K562 (cell line): Measurements from ENCODE around the gene AHSP. TPM values are rescaled to one million over a fixed set of nuclear protein-coding genes. Genes with fewer than 3 reads are reported as not detected.

ENCODE experiments used
- ATAC-seq: fragments of 200-7000 bp; cut with Tn5 transposase; 3 replicates; pipeline ENCODE4 v1.9.1; 2020; ENCODE audit warnings: moderate library complexity
- BruUV-seq: library from RNA; stranded (reverse); fragments of 400-500 nt; replicated peaks from 2 replicates; lab custom pipeline; 2021; lab: Mats Ljungman, UMichigan
- CTCF ChIA-PET: fragments of 300-600 bp; formaldehyde crosslinking; extraction: SDS; loops from one replicate; lab custom pipeline; 2021; ENCODE audit warnings: low intra/inter-chr PET ratio; lab: Yijun Ruan, JAX
- POLR2A ChIA-PET: fragments of 300-600, 350-650 bp; sonication (Branson Sonifier 250); formaldehyde crosslinking; extraction: SDS; loops from one replicate; lab custom pipeline; 2021; ENCODE audit warnings: antibody characterized with exemption, inconsistent platforms; lab: Yijun Ruan, JAX
- DNase-seq, 4 experiments: peaks; one replicate each; pipeline versions ENCODE4 v3.0.0 to v3.0.0-alpha.2; 2011 to 2018; ENCODE audit warnings: low spot score in 3 of 4, mixed read lengths in 3 of 4; ENCODE audit errors: extremely low read depth in 1 of 4
- FAIRE-seq: peaks from 2 replicates; lab custom pipeline; 2011; peaks lifted over from hg19 to GRCh38; lab: Jason Lieb, UNC
- H2AFZ ChIP-seq: 2 replicates; pipeline ENCODE4 v1.6.0; 2011; ENCODE audit warnings: low read depth, low read length, control low read depth, inconsistent platforms
- H3K27ac ChIP-seq: fragments of 200-600 bp; 3 replicates; pipeline ENCODE4 v1.8.0; 2011; ENCODE audit warnings: low read depth, mild to moderate bottlenecking, control low read depth, inconsistent platforms, low read length, moderate library complexity, mixed read lengths; ENCODE audit errors: extremely low read depth
- H3K27me3 ChIP-seq, 2 experiments: fragments of 300-600 bp in 1 of 2; 2 replicates in 1 of 2; 3 replicates in 1 of 2; pipeline versions ENCODE4 v1.6.0 to v1.8.0; 2011; ENCODE audit warnings: inconsistent platforms in 2 of 2, low read length in 2 of 2, mild to moderate bottlenecking in 1 of 2, mixed read lengths in 1 of 2, moderate library complexity in 1 of 2; ENCODE audit not compliant: control insufficient read depth in 2 of 2, insufficient read depth in 2 of 2
- H3K36me3 ChIP-seq: fragments of 300-600 bp; 3 replicates; pipeline ENCODE4 v1.8.0; 2011; ENCODE audit warnings: mild to moderate bottlenecking, low read length, inconsistent platforms; ENCODE audit not compliant: control insufficient read depth, insufficient read depth
- H3K4me1 ChIP-seq, 2 experiments: fragments of 200-600 bp in 1 of 2; replicated peaks in 1 of 2; 2 replicates in 1 of 2; 3 replicates in 1 of 2; pipeline versions ENCODE4 v1.5.1 to v1.8.0; 2011; ENCODE audit warnings: inconsistent platforms in 2 of 2, low read length in 2 of 2, mild to moderate bottlenecking in 1 of 2, mixed read lengths in 1 of 2, moderate library complexity in 1 of 2; ENCODE audit not compliant: control insufficient read depth in 2 of 2, insufficient read depth in 2 of 2
- H3K4me2 ChIP-seq: 2 replicates; pipeline ENCODE4 v1.6.1; 2011; ENCODE audit warnings: low read length, control low read depth, inconsistent platforms, mixed read lengths; ENCODE audit not compliant: insufficient read depth
- H3K4me3 ChIP-seq: fragments of 200-600 bp; sonication (generic), shearing (Covaris generic); 2 replicates; pipeline ENCODE4 v1.5.1; 2016; ENCODE audit warnings: control low read depth, inconsistent platforms
- H3K79me2 ChIP-seq: fragments of 200-600 bp; 3 replicates; pipeline ENCODE4 v1.8.0; 2011; ENCODE audit warnings: low read length, inconsistent platforms; ENCODE audit not compliant: control insufficient read depth, insufficient read depth
- H3K9ac ChIP-seq, 2 experiments: 2 replicates each; pipeline versions ENCODE4 v1.6.0 to v1.6.1; 2011; ENCODE audit warnings: low read depth in 2 of 2, low read length in 2 of 2, control low read depth in 1 of 2, inconsistent platforms in 1 of 2, mild to moderate bottlenecking in 1 of 2, mixed read lengths in 1 of 2; ENCODE audit not compliant: insufficient read depth in 1 of 2
- H3K9me1 ChIP-seq: one replicate; pipeline ENCODE4 v1.6.0; 2011; ENCODE audit warnings: inconsistent platforms, mild to moderate bottlenecking, low read length, moderate library complexity; ENCODE audit not compliant: control insufficient read depth, insufficient read depth
- H3K9me3 ChIP-seq: replicated peaks from 2 replicates; pipeline ENCODE4 v1.5.1; 2011; ENCODE audit warnings: low read depth, low read length, inconsistent platforms; ENCODE audit not compliant: control insufficient read depth, insufficient read depth
- H4K20me1 ChIP-seq: replicated peaks from 2 replicates; pipeline ENCODE4 v1.6.1; 2011; ENCODE audit warnings: low read length, inconsistent platforms, mixed read lengths; ENCODE audit not compliant: control insufficient read depth, insufficient read depth
- LCOR ChIP-seq: sonication (generic); formaldehyde crosslinking; IDR thresholded peaks from 2 replicates; pipeline ENCODE4 v1.8.0; 2022; ENCODE audit warnings: mild to moderate bottlenecking, missing genetic modification reagents
- NCOA1 ChIP-seq: fragments of 450-650 bp; IDR thresholded peaks from 2 replicates; pipeline ENCODE4 v1.6.1; 2016; ENCODE audit warnings: low read depth
- NEUROD1 ChIP-seq: fragments of 150-350 bp; IDR thresholded peaks from 2 replicates; pipeline ENCODE4 v1.6.1; 2014; ENCODE audit warnings: borderline replicate concordance, low read length, low read depth; ENCODE audit not compliant: partially characterized antibody
- RUNX1 ChIP-seq: sonication (generic); IDR thresholded peaks from 2 replicates; pipeline ENCODE4 v1.6.1; 2016; ENCODE audit warnings: antibody characterized with exemption, low read depth
- ZNF133 ChIP-seq: fragments of 250-450 bp; sonication (Bioruptor Pico); IDR thresholded peaks from 2 replicates; pipeline ENCODE4 v1.4.0; 2020; ENCODE audit warnings: mild to moderate bottlenecking
- WGBS: fragments of 100-300 bp; shearing (Covaris generic); methylation state at CpG from one replicate; pipeline ENCODE4 v1.1.6; 2016; ENCODE audit warnings: low coverage, mixed read lengths; ENCODE audit not compliant: insufficient coverage; ENCODE audit errors: missing lambda C conversion rate; 5-methylcytosine and 5-hydroxymethylcytosine counted together
- in situ Hi-C: fragments of 300-500 bp; cut with MboI; formaldehyde crosslinking; loops from 4 replicates; pipeline ENCODE4 v1.15.0; 2018; ENCODE audit warnings: inconsistent platforms, mixed read lengths
- intact Hi-C: fragments of 100-400 bp; cut with micrococcal nuclease; formaldehyde crosslinking; loops from 2 replicates; pipeline ENCODE4 v1.14.2; 2022
- polyA plus RNA-seq, 8 experiments: library from polyadenylated mRNA; depleted of rRNA in 4 of 8; stranded (reverse) in 5 of 8; unstranded in 3 of 8; fragments of >200 nt; fragmentation: Nextera tagmentation in 2 of 8; fragmentation: Illumina TruSeq in 1 of 8; extraction: Ambion mirVana in 2 of 8; extraction: Trizol in 1 of 8; gene quantifications; 2 replicates each; pipeline versions ENCODE4 v1.2.1 to v1.2.3, GENCODE V29; 2011 to 2014; ENCODE audit warnings: inconsistent platforms in 1 of 8, missing spikeins in 1 of 8
- total RNA-seq, 7 experiments: library from RNA; depleted of rRNA in 6 of 7; stranded (reverse); fragments of >200 nt in 6 of 7; fragmentation: Illumina TruSeq in 2 of 7; extraction: Trizol in 2 of 7; gene quantifications; 2 replicates each; pipeline versions ENCODE4 v1.2.1 to v1.2.3, GENCODE V29; 2011 to 2021; ENCODE audit warnings: low replicate concordance in 1 of 7
- TF ChIP-seq, protein P1 (sequence below): fragments of 250-450 bp; sonication (Bioruptor Pico); IDR thresholded peaks from 2 replicates; pipeline ENCODE4 v1.5.0; 2021
- TF ChIP-seq, protein P2 (sequence below): fragments of 250-450 bp; sonication (Bioruptor Pico); IDR thresholded peaks from 2 replicates; pipeline ENCODE4 v1.8.0; 2021; ENCODE audit warnings: mild to moderate bottlenecking, moderate library complexity
- TF ChIP-seq, protein P3 (sequence below): fragments of 250-450 bp; sonication (Bioruptor Pico); IDR thresholded peaks from 2 replicates; pipeline ENCODE4 v1.5.0; 2021
- TF ChIP-seq, protein P4 (sequence below): fragments of 450-650 bp; IDR thresholded peaks from one replicate; pipeline ENCODE4 v1.6.1; 2018; ENCODE audit warnings: mild to moderate bottlenecking, moderate library complexity; ENCODE audit not compliant: partially characterized antibody
- TF ChIP-seq, protein P5 (sequence below): sonication (generic); formaldehyde crosslinking; IDR thresholded peaks from 2 replicates; pipeline ENCODE4 v1.8.0; 2023; ENCODE audit warnings: missing genetic modification reagents, mild to moderate bottlenecking, borderline replicate concordance

Gene AHSP
- total and polyA plus RNA-seq, 9 of the 15 experiments (the other 6 are each of a cell fraction or from before 2014, with no cell fraction given) = 6.6 to 99.1 (median 25.8) TPM

DNA sequence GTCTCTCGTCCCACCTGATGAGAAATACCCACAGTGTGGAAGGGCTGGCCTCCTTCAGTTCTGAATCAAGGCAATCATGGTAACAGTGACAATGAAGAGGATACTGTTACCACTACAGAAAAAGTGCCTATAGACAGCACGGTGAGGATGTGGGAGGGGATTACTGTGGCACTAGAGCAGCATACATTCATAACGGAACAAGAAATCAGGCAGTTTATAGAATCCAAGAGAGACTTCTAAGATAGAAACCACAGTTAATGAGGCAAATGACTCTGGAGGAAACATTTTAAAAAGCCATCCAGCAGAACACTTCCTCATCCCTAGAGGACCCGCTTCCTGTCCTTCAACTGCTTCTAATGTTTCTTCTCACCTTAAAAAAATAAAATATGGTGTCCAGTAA is 22.2 kb upstream of the AHSP start:
- 90% methylated on average over 4 of the region's 4 CpGs for WGBS
- DNase-seq = no peak
- H4K20me1 ChIP-seq = no peaks in the 10 kb centered on the region
- H3K4me2 ChIP-seq = no peak overlapping the region
- H3K9me1 ChIP-seq = no peaks in the 10 kb centered on the region
- no peaks in the 10 kb centered on the region for H3K27me3 ChIP-seq
- peaks cover 32% of the 10 kb centered on the region for H3K36me3 ChIP-seq
- no peak overlapping the region for H3K4me3 ChIP-seq
- no peaks in the 10 kb centered on the region for H3K9me3 ChIP-seq
- FAIRE-seq = no peak
- no peak overlapping the region for H3K9ac ChIP-seq
- intact Hi-C loops = loop anchor here (5.0 kb wide), 1 partner anchor 48 kb away; the partner anchor contains the start of gene ARMC5
- CTCF ChIA-PET = no interaction called here
- H3K27ac ChIP-seq = no peak overlapping the region
- no peak overlapping the region for H2AFZ ChIP-seq
- BruUV-seq = no TSS peak
- POLR2A ChIA-PET = interaction anchor here (3.9 kb wide), 1 partner anchor 10 kb away, joined by 29 read pairs; no protein-coding TSS in a partner anchor
- no peak for ATAC-seq
- in situ Hi-C loops = no loop called here
- peaks cover 10 to 22% of the 10 kb centered on the region in 2 experiments; a peak in 4 of 5 replicates for H3K4me1 ChIP-seq
- H3K79me2 ChIP-seq = peaks cover 34% of the 10 kb centered on the region
- TF ChIP-seq, protein P1, sequence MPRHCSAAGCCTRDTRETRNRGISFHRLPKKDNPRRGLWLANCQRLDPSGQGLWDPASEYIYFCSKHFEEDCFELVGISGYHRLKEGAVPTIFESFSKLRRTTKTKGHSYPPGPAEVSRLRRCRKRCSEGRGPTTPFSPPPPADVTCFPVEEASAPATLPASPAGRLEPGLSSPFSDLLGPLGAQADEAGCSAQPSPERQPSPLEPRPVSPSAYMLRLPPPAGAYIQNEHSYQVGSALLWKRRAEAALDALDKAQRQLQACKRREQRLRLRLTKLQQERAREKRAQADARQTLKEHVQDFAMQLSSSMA (CRISPR knock-in tag) = no peak
- TF ChIP-seq, protein P2, sequence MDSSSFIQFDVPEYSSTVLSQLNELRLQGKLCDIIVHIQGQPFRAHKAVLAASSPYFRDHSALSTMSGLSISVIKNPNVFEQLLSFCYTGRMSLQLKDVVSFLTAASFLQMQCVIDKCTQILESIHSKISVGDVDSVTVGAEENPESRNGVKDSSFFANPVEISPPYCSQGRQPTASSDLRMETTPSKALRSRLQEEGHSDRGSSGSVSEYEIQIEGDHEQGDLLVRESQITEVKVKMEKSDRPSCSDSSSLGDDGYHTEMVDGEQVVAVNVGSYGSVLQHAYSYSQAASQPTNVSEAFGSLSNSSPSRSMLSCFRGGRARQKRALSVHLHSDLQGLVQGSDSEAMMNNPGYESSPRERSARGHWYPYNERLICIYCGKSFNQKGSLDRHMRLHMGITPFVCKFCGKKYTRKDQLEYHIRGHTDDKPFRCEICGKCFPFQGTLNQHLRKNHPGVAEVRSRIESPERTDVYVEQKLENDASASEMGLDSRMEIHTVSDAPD (CRISPR knock-in tag) = no peak
- TF ChIP-seq, protein P3, sequence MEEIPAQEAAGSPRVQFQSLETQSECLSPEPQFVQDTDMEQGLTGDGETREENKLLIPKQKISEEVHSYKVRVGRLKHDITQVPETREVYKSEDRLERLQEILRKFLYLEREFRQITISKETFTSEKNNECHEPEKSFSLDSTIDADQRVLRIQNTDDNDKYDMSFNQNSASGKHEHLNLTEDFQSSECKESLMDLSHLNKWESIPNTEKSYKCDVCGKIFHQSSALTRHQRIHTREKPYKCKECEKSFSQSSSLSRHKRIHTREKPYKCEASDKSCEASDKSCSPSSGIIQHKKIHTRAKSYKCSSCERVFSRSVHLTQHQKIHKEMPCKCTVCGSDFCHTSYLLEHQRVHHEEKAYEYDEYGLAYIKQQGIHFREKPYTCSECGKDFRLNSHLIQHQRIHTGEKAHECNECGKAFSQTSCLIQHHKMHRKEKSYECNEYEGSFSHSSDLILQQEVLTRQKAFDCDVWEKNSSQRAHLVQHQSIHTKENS (CRISPR knock-in tag) = no peak
- TF ChIP-seq ZNF133 (CRISPR knock-in tag) (no peak), RUNX1 (no peak), LCOR (CRISPR knock-in tag) (no peak), NEUROD1 (no peak), NCOA1 (no peak)
- TF ChIP-seq, protein P4, sequence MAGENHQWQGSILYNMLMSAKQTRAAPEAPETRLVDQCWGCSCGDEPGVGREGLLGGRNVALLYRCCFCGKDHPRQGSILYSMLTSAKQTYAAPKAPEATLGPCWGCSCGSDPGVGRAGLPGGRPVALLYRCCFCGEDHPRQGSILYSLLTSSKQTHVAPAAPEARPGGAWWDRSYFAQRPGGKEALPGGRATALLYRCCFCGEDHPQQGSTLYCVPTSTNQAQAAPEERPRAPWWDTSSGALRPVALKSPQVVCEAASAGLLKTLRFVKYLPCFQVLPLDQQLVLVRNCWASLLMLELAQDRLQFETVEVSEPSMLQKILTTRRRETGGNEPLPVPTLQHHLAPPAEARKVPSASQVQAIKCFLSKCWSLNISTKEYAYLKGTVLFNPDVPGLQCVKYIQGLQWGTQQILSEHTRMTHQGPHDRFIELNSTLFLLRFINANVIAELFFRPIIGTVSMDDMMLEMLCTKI = no peak
- TF ChIP-seq, protein P5, sequence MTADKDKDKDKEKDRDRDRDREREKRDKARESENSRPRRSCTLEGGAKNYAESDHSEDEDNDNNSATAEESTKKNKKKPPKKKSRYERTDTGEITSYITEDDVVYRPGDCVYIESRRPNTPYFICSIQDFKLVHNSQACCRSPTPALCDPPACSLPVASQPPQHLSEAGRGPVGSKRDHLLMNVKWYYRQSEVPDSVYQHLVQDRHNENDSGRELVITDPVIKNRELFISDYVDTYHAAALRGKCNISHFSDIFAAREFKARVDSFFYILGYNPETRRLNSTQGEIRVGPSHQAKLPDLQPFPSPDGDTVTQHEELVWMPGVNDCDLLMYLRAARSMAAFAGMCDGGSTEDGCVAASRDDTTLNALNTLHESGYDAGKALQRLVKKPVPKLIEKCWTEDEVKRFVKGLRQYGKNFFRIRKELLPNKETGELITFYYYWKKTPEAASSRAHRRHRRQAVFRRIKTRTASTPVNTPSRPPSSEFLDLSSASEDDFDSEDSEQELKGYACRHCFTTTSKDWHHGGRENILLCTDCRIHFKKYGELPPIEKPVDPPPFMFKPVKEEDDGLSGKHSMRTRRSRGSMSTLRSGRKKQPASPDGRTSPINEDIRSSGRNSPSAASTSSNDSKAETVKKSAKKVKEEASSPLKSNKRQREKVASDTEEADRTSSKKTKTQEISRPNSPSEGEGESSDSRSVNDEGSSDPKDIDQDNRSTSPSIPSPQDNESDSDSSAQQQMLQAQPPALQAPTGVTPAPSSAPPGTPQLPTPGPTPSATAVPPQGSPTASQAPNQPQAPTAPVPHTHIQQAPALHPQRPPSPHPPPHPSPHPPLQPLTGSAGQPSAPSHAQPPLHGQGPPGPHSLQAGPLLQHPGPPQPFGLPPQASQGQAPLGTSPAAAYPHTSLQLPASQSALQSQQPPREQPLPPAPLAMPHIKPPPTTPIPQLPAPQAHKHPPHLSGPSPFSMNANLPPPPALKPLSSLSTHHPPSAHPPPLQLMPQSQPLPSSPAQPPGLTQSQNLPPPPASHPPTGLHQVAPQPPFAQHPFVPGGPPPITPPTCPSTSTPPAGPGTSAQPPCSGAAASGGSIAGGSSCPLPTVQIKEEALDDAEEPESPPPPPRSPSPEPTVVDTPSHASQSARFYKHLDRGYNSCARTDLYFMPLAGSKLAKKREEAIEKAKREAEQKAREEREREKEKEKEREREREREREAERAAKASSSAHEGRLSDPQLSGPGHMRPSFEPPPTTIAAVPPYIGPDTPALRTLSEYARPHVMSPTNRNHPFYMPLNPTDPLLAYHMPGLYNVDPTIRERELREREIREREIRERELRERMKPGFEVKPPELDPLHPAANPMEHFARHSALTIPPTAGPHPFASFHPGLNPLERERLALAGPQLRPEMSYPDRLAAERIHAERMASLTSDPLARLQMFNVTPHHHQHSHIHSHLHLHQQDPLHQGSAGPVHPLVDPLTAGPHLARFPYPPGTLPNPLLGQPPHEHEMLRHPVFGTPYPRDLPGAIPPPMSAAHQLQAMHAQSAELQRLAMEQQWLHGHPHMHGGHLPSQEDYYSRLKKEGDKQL (CRISPR knock-in tag) = no peak
